Measurements from ENCODE around the gene WNT2. TPM values are rescaled to one million over a fixed set of nuclear protein-coding genes. Genes with fewer than 3 reads are reported as not detected.

Gene WNT2
- polyA plus RNA-seq, 1 donor (not counting 4 experiments of a cell fraction or from before 2014, with no cell fraction given) = not detected

DNA sequence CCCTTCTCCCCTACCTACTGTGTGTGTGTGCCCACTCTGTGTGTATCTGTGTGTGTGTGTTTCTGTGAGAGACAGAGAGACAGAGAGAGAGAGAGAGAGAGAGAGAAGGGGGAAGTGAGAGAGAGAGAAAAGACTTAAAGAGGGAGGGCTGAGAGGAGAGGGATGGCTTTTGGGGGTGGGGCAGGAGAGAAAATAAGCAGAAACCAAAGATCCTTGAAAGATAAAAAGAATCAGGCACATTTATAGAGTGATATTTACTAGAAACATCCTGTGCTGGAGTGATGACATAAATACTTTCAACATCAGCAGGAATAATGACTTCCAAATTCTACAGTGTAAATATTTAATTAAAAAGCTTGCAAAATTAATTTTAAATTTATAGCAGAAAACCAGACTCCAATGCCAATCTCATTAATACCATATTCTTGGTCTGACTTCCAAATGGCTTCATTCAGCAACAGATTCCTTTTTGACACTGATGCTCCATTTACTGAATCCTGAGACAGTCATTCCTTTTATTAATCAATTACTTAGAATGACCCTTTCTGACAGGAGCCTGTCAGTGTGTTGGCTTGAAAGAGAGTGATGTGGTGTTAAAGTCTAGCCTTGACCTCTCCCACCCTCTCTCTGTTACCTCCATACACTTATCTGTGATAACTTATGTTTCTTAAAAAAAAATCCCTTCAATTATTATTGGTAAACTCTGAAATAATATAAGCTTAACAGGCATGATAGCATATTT lies 41.7 kb upstream of the WNT2 start:
- H3K4me3 ChIP-seq (ENCODE audit: control insufficient read depth in 2 of 3, extremely low read depth in 1 of 3, insufficient read depth in 2 of 3, low read depth in 1 of 3, low read length in 3 of 3) = no peak overlapping the region
- no peak overlapping the region for H2AFZ ChIP-seq (ENCODE audit: control insufficient read depth, low read length)
- no peak for FAIRE-seq
- no peak overlapping the region for H3K27ac ChIP-seq (ENCODE audit: control insufficient read depth, insufficient read depth, low read length)
- TF ChIP-seq EZH2 (IDR thresholded peaks at IDR 0.05; ENCODE audit: low read length) (no peak), CTCF (optimal IDR thresholded peaks at IDR 0.05 in 1 of 3, IDR thresholded peaks at IDR 0.05 in 1 of 3, conservative IDR thresholded peaks at IDR 0.05 in 1 of 3; ENCODE audit: extremely low read depth in 1 of 3, insufficient read depth in 2 of 3, low read length in 3 of 3) (no peak)
- H4K20me1 ChIP-seq (ENCODE audit: control insufficient read depth, extremely low read depth, insufficient read depth, low read length) = no peaks in the 10 kb centered on the region
- dilution Hi-C loops (cut with MboI; ENCODE audit: extremely low pct_ligation_motif_present, low sequenced_read_pairs) = no loop called here
- H3K36me3 ChIP-seq (ENCODE audit: control insufficient read depth in 2 of 2, extremely low read depth in 1 of 2, insufficient read depth in 2 of 2, low read length in 2 of 2) = no peaks in the 10 kb centered on the region
- no peaks in the 10 kb centered on the region for H3K4me1 ChIP-seq (ENCODE audit: control insufficient read depth, extremely low read depth, insufficient read depth, low read length)
- no peak for DNase-seq (ENCODE audit: low read depth, low spot score)
- no peak overlapping the region for H3K4me2 ChIP-seq (ENCODE audit: control insufficient read depth, extremely low read depth, insufficient read depth, low read depth, low read length)
- no peaks in the 10 kb centered on the region for H3K79me2 ChIP-seq (ENCODE audit: control insufficient read depth, insufficient read depth, low read length)
- no peaks in the 10 kb centered on the region for H3K9me1 ChIP-seq (ENCODE audit: control insufficient read depth, extremely low read depth, insufficient read depth, low read length)
- H3K9ac ChIP-seq (ENCODE audit: control insufficient read depth, extremely low read depth, insufficient read depth, low read length) = no peak overlapping the region
- H3K27me3 ChIP-seq (ENCODE audit: control insufficient read depth, extremely low read depth, insufficient read depth, low read length) = no peaks in the 10 kb centered on the region
- no peaks in the 10 kb centered on the region for H3K9me3 ChIP-seq (ENCODE audit: control insufficient read depth, low read depth, low read length)

GRCh38 chr7:117362294-117362888 lies 39.5 kb upstream of the WNT2 start:
- dilution Hi-C loops (cut with MboI; ENCODE audit: extremely low pct_ligation_motif_present, low sequenced_read_pairs) = no loop called here
- H3K27me3 ChIP-seq (ENCODE audit: control insufficient read depth, extremely low read depth, insufficient read depth, low read length) = no peaks in the 10 kb centered on the region
- no peak overlapping the region for H3K4me3 ChIP-seq (ENCODE audit: control insufficient read depth in 2 of 3, extremely low read depth in 1 of 3, insufficient read depth in 2 of 3, low read depth in 1 of 3, low read length in 3 of 3)
- H3K9ac ChIP-seq (ENCODE audit: control insufficient read depth, extremely low read depth, insufficient read depth, low read length) = no peak overlapping the region
- no peaks in the 10 kb centered on the region for H3K4me1 ChIP-seq (ENCODE audit: control insufficient read depth, extremely low read depth, insufficient read depth, low read length)
- H3K36me3 ChIP-seq (ENCODE audit: control insufficient read depth in 2 of 2, extremely low read depth in 1 of 2, insufficient read depth in 2 of 2, low read length in 2 of 2) = no peaks in the 10 kb centered on the region
- H3K4me2 ChIP-seq (ENCODE audit: control insufficient read depth, extremely low read depth, insufficient read depth, low read depth, low read length) = no peak overlapping the region
- no peak for TF ChIP-seq EZH2 (IDR thresholded peaks at IDR 0.05; ENCODE audit: low read length)
- no peak for TF ChIP-seq CTCF (optimal IDR thresholded peaks at IDR 0.05 in 1 of 3, IDR thresholded peaks at IDR 0.05 in 1 of 3, conservative IDR thresholded peaks at IDR 0.05 in 1 of 3; ENCODE audit: extremely low read depth in 1 of 3, insufficient read depth in 2 of 3, low read length in 3 of 3)
- no peaks in the 10 kb centered on the region for H3K9me1 ChIP-seq (ENCODE audit: control insufficient read depth, extremely low read depth, insufficient read depth, low read length)
- DNase-seq (ENCODE audit: low read depth, low spot score) (no peak), FAIRE-seq (no peak)
- no peaks in the 10 kb centered on the region for H3K9me3 ChIP-seq (ENCODE audit: control insufficient read depth, low read depth, low read length)
- H3K27ac ChIP-seq (ENCODE audit: control insufficient read depth, insufficient read depth, low read length) = no peak overlapping the region
- H4K20me1 ChIP-seq (ENCODE audit: control insufficient read depth, extremely low read depth, insufficient read depth, low read length) = no peaks in the 10 kb centered on the region
- H3K79me2 ChIP-seq (ENCODE audit: control insufficient read depth, insufficient read depth, low read length) = no peaks in the 10 kb centered on the region
- H2AFZ ChIP-seq (ENCODE audit: control insufficient read depth, low read length) = no peak overlapping the region
